Right lobe of liver (tissue), 4 donors: Measurements from ENCODE around the gene MYRIP.
"Not testable (repeated sequence)": the region's sequence is repeated elsewhere in the genome, so short reads cannot be mapped to it uniquely, and the experiment has no call there.

Source experiments
- CTCF ChIP-seq, 4 donors: fragments of 200-600 bp in 3 of 4; fragments of 450-650 bp in 1 of 4; IDR thresholded peaks; one replicate each; pipeline versions ENCODE4 v1.5.1 to v1.8.0; 2016 to 2022; ENCODE audit warnings: antibody characterized with exemption in 4 of 4, mild to moderate bottlenecking in 2 of 4
- POLR2A ChIP-seq: fragments of 450-650 bp; IDR thresholded peaks from one replicate; pipeline ENCODE4 v1.6.1; 2017; ENCODE audit warnings: antibody characterized with exemption, mild to moderate bottlenecking
- donor health status: DM: no; HTN: no; CAD: no.
- donor health status: DM: no; HTN: no; CAD: no.
- donor health status: DM: no; HTN: yes; CAD: no.

- TF ChIP-seq CTCF (IDR thresholded peaks at IDR 0.05); POLR2A: not testable (repeated sequence)
Measured at GRCh38 chr3:39766909-39767308, 42.5 kb upstream of the MYRIP start.
